ENCODE data around the gene NELFCD. TPM values are rescaled to one million over a fixed set of nuclear protein-coding genes. Genes with fewer than 3 reads are reported as not detected.
A peak's percentile ranks its signal among the peaks of the same experiment; 100 is the strongest.

NELFCD gene
- 10 to 100 TPM; 45.9 to 90.0 (median 63.4) TPM for total RNA-seq

- peak; percentile 90 for DNase-seq (ENCODE audit: low spot score in 2 of 2)
- H3K4me1 ChIP-seq: peaks cover 39% of the 10 kb centered on the region
- H3K27me3 ChIP-seq: no peaks in the 10 kb centered on the region
- peak in 1 of 2 donors; percentile 39 for TF ChIP-seq POLR2A (IDR thresholded peaks at IDR 0.05)
- TF ChIP-seq POLR2AphosphoS5 (IDR thresholded peaks at IDR 0.05): no peak
- 23% methylated on average over 25 of the region's 109 CpGs for WGBS
- peak within 1 kb of the TSS; percentile 86 for H3K27ac ChIP-seq
- H3K36me3 ChIP-seq: no peaks in the 10 kb centered on the region
- H3K9me3 ChIP-seq: no peaks in the 10 kb centered on the region
- peak within 1 kb of the TSS; percentile 83 for H3K4me3 ChIP-seq
These were observed at the start of gene NELFCD for GRCh38 chr20:58980711-58981627. TSS of gene NELFCD (plus strand) at chr20:58981256. CDS start at chr20:58981310, 54 bp downstream.

GRCh38 chr20:58932170-58932569 lies 48.9 kb upstream of the NELFCD start:
- DNase-seq (ENCODE audit: low spot score in 2 of 2): no peak
- Histone ChIP-seq H3K4me1 (no peaks in the 10 kb centered on the region), H3K9me3 (no peaks in the 10 kb centered on the region), H3K36me3 (no peaks in the 10 kb centered on the region), H3K4me3 (no peak overlapping the region), H3K27me3 (no peaks in the 10 kb centered on the region), H3K27ac (no peak overlapping the region)
- WGBS: 92% methylated on average over 5 of the region's 5 CpGs
- TF ChIP-seq EP300 (IDR thresholded peaks at IDR 0.05): no peak
- TF ChIP-seq POLR2AphosphoS5 (IDR thresholded peaks at IDR 0.05): no peak
- no peak for TF ChIP-seq CTCF (IDR thresholded peaks at IDR 0.05)
- TF ChIP-seq POLR2A (IDR thresholded peaks at IDR 0.05): no peak

- TF ChIP-seq POLR2AphosphoS5 (IDR thresholded peaks at IDR 0.05) (no peak), CTCF (IDR thresholded peaks at IDR 0.05) (no peak), POLR2A (IDR thresholded peaks at IDR 0.05) (no peak), EP300 (IDR thresholded peaks at IDR 0.05) (no peak)
- Histone ChIP-seq H3K36me3 (no peaks in the 10 kb centered on the region), H3K9me3 (no peaks in the 10 kb centered on the region), H3K27me3 (no peaks in the 10 kb centered on the region), H3K4me1 (no peaks in the 10 kb centered on the region), H3K27ac (no peak overlapping the region), H3K4me3 (no peak overlapping the region)
- DNase-seq (ENCODE audit: low spot score in 2 of 2): no peak
- WGBS: 77% methylated on average over 2 of the region's 2 CpGs
These were observed 43.0 kb upstream of the NELFCD start for GRCh38 chr20:58938078-58938477.

GRCh38 chr20:58938541-58938940 lies 42.5 kb upstream of the NELFCD start:
- Histone ChIP-seq H3K27ac (no peak overlapping the region), H3K4me1 (no peaks in the 10 kb centered on the region), H3K36me3 (no peaks in the 10 kb centered on the region), H3K27me3 (no peaks in the 10 kb centered on the region), H3K4me3 (no peak overlapping the region), H3K9me3 (no peaks in the 10 kb centered on the region)
- DNase-seq (ENCODE audit: low spot score in 2 of 2): no peak
- TF ChIP-seq POLR2A (IDR thresholded peaks at IDR 0.05) (no peak), POLR2AphosphoS5 (IDR thresholded peaks at IDR 0.05) (no peak), EP300 (IDR thresholded peaks at IDR 0.05) (no peak)
- 62% methylated on average over 1 of the region's 1 CpG for WGBS

GRCh38 chr20:58941471-58941870 lies 39.6 kb upstream of the NELFCD start:
- TF ChIP-seq CTCF (IDR thresholded peaks at IDR 0.05): no peak
- no peak for TF ChIP-seq EP300 (IDR thresholded peaks at IDR 0.05)
- no peak for TF ChIP-seq POLR2AphosphoS5 (IDR thresholded peaks at IDR 0.05)
- no peak for TF ChIP-seq POLR2A (IDR thresholded peaks at IDR 0.05)
- Histone ChIP-seq H3K9me3 (no peaks in the 10 kb centered on the region), H3K27ac (no peak overlapping the region), H3K4me1 (no peaks in the 10 kb centered on the region), H3K4me3 (no peak overlapping the region), H3K36me3 (no peaks in the 10 kb centered on the region), H3K27me3 (no peaks in the 10 kb centered on the region)
- DNase-seq (ENCODE audit: low spot score in 2 of 2): no peak
- WGBS: 65% methylated on average over 3 of the region's 3 CpGs

- Histone ChIP-seq H3K27me3 (no peaks in the 10 kb centered on the region), H3K9me3 (no peaks in the 10 kb centered on the region), H3K4me1 (no peaks in the 10 kb centered on the region), H3K27ac (no peak overlapping the region), H3K4me3 (no peak overlapping the region), H3K36me3 (no peaks in the 10 kb centered on the region)
- no peak for DNase-seq (ENCODE audit: low spot score in 2 of 2)
- TF ChIP-seq POLR2AphosphoS5 (IDR thresholded peaks at IDR 0.05) (no peak), CTCF (IDR thresholded peaks at IDR 0.05) (no peak), POLR2A (IDR thresholded peaks at IDR 0.05) (no peak), EP300 (IDR thresholded peaks at IDR 0.05) (no peak)
- WGBS: 81% methylated on average over 4 of the region's 4 CpGs
These were observed 38.5 kb upstream of the NELFCD start for GRCh38 chr20:58942549-58942948.

All from suprapubic skin (tissue), 4 donors.